ENCODE results near the gene LAMB2.

DNA sequence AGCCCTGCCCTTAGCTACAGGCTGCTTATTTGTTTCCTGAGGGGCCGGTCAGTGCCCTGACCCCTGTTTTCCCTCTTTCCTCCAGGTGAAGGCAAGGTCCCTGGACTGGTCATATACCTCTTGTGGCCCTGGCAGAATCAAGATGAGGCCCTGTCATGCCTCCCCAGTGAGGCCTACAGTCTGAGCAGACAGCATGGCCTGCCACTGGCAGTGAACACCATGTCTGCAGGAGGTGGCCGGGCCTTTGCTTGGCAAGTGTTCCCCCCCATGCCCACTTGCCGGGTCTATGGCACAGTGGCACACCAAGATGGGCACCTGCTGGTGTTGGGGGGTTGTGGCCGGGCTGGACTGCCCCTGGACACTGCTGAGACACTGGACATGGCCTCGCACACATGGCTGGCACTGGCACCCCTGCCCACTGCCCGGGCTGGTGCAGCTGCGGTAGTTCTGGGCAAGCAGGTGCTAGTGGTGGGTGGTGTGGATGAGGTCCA lies 39.7 kb upstream of the LAMB2 start:
- TF ChIP-seq, protein P1, sequence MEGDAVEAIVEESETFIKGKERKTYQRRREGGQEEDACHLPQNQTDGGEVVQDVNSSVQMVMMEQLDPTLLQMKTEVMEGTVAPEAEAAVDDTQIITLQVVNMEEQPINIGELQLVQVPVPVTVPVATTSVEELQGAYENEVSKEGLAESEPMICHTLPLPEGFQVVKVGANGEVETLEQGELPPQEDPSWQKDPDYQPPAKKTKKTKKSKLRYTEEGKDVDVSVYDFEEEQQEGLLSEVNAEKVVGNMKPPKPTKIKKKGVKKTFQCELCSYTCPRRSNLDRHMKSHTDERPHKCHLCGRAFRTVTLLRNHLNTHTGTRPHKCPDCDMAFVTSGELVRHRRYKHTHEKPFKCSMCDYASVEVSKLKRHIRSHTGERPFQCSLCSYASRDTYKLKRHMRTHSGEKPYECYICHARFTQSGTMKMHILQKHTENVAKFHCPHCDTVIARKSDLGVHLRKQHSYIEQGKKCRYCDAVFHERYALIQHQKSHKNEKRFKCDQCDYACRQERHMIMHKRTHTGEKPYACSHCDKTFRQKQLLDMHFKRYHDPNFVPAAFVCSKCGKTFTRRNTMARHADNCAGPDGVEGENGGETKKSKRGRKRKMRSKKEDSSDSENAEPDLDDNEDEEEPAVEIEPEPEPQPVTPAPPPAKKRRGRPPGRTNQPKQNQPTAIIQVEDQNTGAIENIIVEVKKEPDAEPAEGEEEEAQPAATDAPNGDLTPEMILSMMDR (optimal IDR thresholded peaks at IDR 0.05 in 1 of 3, IDR thresholded peaks at IDR 0.05 in 1 of 3, conservative IDR thresholded peaks at IDR 0.05 in 1 of 3; ENCODE audit: extremely low read depth in 1 of 3, insufficient read depth in 2 of 3, low read length in 3 of 3) = no peak
- TF ChIP-seq EZH2 (IDR thresholded peaks at IDR 0.05; ENCODE audit: low read length) = no peak

All from keratinocyte (primary cell).